GM18870 (cell line): Measurements from ENCODE around the gene MAMLD1.

Experiments
- ATAC-seq: cut with Tn5 transposase; IDR thresholded peaks from one replicate; pipeline ENCODE4 v1.9.1; 2021; ENCODE audit warnings: moderate library complexity; ENCODE audit not compliant: unreplicated experiment

The MAMLD1 gene

DNA sequence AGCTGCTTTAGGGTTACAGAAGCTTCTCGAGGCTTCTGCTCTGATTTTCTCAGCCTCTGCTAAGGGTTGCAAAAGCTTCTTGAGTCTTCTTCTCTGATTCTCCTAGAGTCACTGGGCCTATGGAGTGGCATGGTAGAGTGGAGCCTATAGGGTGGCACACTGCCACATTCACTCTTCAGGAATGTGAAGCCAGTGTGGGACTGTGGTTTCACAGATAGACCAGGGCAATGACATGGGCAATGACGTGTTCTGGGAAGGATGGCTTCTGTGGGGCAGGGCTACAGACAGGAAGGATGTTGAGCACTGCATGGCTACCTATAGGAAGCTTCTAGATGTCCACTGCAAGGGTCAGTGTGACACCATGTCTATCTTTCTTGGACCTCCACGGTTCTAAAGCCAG is 11.0 kb upstream of the MAMLD1 start:
- ATAC-seq: no peak

DNA sequence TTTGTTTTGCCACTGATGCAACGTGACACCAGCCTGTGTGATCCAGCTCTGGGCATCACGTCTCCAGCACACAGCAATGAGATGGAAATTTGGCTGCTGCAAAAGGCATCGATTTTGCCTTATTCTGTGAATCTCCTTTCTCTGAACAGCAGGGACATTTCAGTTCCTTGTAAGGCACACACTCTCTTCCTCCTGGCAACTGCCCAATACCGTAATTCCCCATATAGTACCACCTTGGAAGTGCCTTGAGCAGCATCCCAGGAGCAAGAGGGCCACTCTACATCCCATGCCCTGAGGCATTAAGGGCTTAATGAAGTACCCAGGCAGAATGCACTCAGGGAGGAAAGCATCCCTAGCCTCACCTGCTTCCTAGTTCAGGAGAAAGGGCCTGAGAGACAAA is 10.5 kb upstream of the MAMLD1 start:
- no peak for ATAC-seq

DNA sequence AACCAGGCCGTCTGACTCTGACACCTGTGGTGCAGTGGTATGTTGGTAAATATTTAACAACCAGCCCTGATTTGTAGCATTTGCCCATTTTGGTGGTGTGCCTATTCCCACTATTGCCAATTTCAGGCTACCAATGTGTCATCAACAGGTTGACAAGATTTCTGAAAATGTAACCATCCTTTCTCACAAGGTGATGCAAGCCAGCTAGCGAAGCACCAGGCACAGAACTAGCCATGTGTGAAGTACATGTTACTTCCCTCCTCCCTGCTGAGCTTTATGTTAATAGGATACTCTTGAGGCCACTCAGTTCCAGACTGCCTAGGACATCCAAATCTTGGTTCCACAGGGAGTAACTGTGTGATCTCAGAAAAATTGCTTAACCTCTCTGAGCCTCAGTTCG is 7.2 kb upstream of the MAMLD1 start:
- no peak for ATAC-seq

GRCh38 chrX:150357790-150358189 is 5.3 kb upstream of the MAMLD1 start:
- ATAC-seq: no peak

- ATAC-seq: no peak
Observed at GRCh38 chrX:150358651-150359050, 4.5 kb upstream of the MAMLD1 start.

GRCh38 chrX:150360331-150360730 is 2.8 kb upstream of the MAMLD1 start:
- ATAC-seq: no peak

DNA sequence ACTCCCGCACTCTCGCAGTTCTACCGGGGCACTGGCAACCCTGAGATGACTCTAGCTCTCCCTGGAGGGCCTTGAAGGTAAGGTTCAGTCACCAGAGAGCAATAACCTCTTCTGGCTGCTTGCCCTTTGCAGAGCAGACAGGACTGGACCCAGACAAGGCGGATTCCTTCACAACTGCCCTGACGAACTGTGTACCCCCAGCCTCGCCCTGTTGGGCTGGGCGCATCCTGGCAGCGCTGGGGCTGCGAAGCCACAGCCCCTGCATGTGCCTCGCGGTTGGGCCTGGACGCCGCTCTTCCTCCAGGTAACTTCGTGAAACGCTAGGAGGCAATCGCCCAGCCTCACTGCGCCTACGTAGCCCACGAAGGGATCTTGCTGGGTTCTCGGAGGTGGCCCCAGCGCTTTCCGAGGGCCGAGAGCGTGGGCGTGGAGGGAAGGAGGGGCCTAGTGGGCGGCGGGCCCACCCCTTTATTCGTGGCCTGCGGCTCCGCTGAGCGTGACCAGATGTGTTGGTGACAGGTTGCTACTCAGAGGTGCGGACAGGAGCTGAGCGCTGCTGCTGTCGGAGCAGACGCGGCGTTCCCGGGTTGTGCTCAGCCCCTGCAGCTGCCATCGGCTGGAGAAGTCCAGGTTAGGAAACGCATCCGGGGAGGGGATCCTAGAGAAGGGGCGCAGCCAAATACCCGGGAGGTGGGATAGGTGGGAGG is 1.9 kb upstream of the MAMLD1 start:
- ATAC-seq: no peak

DNA sequence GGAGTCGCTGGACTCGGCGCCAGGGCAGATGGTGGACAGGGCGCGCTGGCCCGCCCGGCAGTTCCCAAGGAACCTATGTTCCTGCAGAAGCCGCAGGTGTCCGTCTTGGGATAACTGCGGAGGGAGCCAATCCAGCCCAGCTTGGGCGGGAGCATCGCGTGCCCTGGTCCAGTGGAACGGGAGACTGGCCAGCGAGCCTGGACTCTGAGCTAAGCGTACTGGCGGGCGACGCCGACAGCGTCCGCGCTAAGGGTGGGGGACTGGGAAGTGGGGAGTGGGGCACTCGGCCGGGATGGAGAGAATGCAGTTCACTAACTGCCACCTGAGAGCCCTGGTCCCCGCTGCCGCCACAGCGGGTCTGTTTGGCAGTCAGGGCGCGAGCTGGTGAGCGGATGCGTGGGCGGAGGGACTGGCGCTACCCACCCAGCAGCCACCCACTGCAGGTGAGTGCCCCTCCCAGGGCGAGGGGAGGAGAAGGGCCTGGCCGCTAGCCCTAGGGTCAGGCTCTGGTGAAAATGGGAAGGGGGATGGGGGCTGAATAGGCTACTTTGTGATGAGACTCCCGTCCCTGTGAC is 1.3 kb upstream of the MAMLD1 start:
- ATAC-seq: no peak

DNA sequence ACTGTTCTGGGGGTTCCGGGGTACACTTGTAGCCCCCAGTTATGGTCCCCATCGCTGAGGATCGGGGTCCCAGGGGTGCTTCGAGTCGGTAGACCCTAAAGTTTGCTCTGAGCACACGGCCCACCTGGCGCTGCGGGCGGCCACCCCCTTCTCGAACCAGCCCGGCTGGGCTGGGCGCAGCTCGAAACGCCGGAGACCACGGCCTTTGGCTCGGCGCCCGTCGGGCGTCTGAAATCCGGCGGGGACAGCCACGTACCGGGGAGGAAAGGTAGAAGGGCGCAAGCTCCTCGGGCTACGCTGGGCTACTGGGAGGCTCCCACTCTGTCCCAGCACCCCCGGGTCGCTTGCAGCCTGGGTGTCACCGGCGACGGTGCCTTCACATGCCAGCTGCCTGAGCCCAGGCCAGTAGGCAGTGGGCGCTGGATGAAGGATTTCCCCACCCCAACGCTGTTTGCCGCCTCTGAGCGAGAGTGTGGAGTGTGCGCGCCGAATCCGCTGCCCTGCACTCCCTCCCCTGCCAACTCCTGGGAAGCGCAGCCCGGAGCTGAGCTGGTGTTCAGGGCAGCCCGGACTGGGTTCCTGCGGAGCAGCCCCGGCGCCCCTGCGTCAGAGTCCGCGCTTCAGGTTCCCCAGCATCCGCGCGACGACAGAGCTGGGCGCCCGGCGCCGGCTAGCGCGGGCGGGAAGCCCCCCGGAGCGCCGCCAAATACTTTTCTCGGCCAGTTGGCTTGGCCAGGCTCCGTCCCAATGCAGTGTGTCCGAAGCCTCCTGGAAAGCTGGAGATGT is 637 bp downstream of the MAMLD1 start:
- no peak for ATAC-seq

DNA sequence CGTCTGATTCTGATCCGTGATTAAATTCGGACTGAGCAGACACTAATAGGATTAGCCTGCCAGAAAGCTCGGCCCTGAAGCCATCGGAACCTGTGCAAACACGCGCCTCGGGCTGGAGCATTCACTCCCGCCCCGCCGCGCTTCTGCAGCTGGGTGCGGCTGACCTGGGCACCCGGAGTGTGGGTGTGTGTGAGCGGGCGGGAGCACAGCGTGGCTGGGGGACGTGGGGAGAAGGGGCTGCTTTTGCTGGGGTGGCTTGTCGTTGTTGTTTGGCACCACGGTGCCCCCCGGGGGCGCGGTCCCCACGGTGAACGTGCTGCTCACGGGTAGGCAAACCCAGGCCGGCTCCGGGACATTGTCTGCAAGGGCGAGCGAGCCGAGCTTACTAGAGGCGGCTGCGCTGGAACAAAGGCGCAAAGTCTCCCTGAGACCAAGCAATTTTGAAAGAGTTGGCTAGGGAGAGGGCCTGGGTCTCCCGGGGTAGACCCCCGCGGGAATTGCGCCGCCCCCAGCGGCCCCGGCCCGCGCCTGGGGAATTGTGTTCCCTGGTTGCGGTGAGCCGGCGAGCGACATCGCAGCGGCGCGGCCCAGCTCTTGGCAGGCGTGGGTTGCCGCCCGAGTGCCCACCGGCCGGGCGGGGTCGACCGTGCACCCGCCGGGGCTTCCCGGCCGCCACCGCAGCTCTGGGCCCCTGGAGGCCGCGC is 1.4 kb downstream of the MAMLD1 start:
- ATAC-seq: no peak

GRCh38 chrX:150365051-150365989 is 2.2 kb downstream of the MAMLD1 start:
- no peak for ATAC-seq

- ATAC-seq: no peak
Observed at GRCh38 chrX:150365990-150366911, 3.1 kb downstream of the MAMLD1 start.

GRCh38 chrX:150366951-150367545 is 3.9 kb downstream of the MAMLD1 start:
- no peak for ATAC-seq

DNA sequence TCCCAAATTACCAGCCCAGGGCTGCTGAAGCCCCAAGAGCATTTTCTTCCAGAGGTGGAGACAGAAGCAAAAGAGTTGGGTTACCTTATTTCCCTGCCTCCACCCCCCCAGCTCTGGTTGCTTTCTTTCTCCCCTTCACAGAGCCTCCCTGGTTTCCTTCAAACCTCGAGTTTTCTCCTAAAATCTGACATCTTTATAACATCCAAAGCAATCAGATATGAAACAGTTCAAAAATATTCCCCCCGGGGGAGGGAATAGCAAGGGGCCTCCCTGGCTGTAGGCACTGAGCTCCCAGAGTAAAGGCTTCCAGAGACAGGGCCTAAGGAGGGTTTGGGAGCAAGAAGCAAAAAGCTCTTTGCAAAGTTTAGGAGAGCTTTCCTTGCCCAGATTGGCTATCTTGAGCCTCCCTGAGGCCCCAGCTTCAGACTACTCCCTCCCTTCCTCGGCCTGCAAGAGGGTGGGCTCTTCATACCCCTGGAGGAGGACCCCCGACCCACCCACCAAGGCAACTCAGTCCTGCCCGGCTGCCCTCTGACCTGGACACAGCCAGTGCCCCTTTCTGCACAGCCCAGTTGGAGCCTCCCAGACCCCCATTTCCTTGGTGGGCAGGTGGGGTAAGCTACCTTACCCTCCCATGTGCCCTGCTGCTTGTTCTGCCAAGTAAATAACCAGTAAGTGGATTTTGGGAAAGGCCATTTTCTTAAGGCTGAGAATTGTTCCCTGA is 7.6 kb downstream of the MAMLD1 start:
- ATAC-seq: no peak

DNA sequence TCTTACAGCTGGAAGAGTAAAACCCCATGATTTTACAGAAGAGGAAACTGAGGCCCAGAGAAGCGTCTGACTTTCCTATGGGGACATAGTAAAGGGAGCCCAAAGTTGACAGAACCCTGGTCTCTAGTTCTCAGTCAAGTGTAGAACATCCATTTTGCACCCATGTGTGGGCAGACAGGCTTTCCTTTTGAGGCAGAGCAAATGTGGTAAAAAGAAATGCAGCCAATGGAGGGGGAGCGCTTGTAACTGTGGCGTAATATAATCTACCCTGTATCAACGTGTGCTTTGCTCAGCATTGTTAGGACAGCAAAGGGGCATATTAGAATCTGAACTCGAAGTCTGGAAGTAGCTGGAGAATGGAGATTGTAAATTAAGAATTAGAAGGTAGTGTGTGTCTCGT is 8.8 kb downstream of the MAMLD1 start:
- no peak for ATAC-seq

DNA sequence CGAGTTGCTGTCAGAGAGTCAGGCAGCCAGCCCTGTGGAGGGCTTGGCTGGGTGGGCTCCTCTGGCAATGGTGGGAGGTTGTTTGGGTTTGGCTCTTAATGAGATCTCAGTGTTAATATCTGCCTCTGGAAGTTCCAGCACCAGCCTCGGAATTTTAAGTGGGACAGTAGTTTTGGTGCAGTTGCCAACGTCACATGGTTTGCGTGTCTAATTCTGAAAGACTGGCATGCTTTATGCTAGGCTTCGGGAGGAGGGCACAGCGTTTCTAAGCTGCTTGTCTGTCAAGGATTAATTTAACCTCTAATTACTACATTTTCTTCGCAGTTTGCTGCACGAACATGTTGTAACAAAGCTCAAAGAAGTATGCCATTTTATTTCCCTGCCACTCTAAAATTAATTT is 9.2 kb downstream of the MAMLD1 start:
- ATAC-seq: no peak

DNA sequence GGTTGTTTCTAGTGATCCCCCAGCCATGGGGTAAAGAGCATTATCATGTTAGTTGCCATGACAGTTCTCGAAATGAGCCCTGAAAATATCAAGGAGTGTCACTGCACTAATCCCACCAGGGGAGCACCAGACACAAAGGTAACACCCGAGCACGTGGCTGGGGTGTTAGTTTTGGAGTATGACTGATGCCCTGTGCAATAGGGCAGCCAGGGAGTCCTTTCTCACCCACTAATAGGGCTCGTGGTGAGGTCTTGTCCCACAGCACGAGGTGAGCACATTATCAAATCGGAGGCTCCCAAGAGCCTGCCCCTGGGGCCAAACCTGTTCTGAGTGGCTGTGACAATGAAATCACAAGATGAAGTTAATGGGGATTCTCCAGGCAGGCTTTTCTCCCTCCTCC is 9.6 kb downstream of the MAMLD1 start:
- no peak for ATAC-seq

GRCh38 chrX:150375243-150375770 is 12.2 kb downstream of the MAMLD1 start:
- no peak for ATAC-seq
